Fibroblast of peridontal ligament (primary cell): ENCODE measurements around the gene PPAT.

Experiments used
- DNase-seq: peaks from one replicate; pipeline ENCODE4 v3.0.0-alpha.2; 2010; ENCODE audit errors: extremely low read depth

PPAT gene

GRCh38 chr4:56434599-56435139, 746 bp downstream of the PPAT start:
- peak; percentile 32 for DNase-seq

GRCh38 chr4:56433280-56433679, 2.1 kb downstream of the PPAT start:
- no peak for DNase-seq

- no peak for DNase-seq
Measured at GRCh38 chr4:56430203-56430602, 5.2 kb downstream of the PPAT start.

- no peak for DNase-seq
Measured at GRCh38 chr4:56427179-56427578, 8.2 kb downstream of the PPAT start.

- no peak for DNase-seq
Measured at GRCh38 chr4:56426273-56426672, 9.1 kb downstream of the PPAT start.

- no peak for DNase-seq
Measured at GRCh38 chr4:56425518-56425917, 9.9 kb downstream of the PPAT start.

- DNase-seq, result peak; percentile 71
Measured at GRCh38 chr4:56424697-56425514, 10.5 kb downstream of the PPAT start.

- no peak for DNase-seq
Measured at GRCh38 chr4:56424176-56424575, 11.2 kb downstream of the PPAT start.

- DNase-seq, result no peak
Measured at GRCh38 chr4:56417396-56417795, 18.0 kb downstream of the PPAT start.

- DNase-seq, result no peak
Measured at GRCh38 chr4:56416349-56416748, 19.1 kb downstream of the PPAT start.

- DNase-seq, result peak; percentile 85
Measured at GRCh38 chr4:56414135-56414670, 21.2 kb downstream of the PPAT start.

GRCh38 chr4:56410247-56411062, 25.0 kb downstream of the PPAT start:
- DNase-seq, result peak; percentile 100

GRCh38 chr4:56409511-56410090, 25.8 kb downstream of the PPAT start:
- DNase-seq, result peak; percentile 10

- no peak for DNase-seq
Measured at GRCh38 chr4:56408978-56409377, 26.4 kb downstream of the PPAT start.

GRCh38 chr4:56406151-56406550, 29.3 kb downstream of the PPAT start:
- no peak for DNase-seq

GRCh38 chr4:56405016-56405415, 30.4 kb downstream of the PPAT start:
- no peak for DNase-seq

GRCh38 chr4:56400560-56400959, 34.9 kb downstream of the PPAT start:
- DNase-seq, result no peak

- DNase-seq, result no peak
Measured at GRCh38 chr4:56391270-56391669, 44.1 kb downstream of the PPAT start.

- DNase-seq, result no peak
Measured at GRCh38 chr4:56389558-56389957, 45.9 kb downstream of the PPAT start.

GRCh38 chr4:56388306-56388705, 47.1 kb downstream of the PPAT start:
- peak; percentile 13 for DNase-seq

GRCh38 chr4:56387023-56388001, 48.1 kb downstream of the PPAT start, which contains the start of gene AASDH:
TSS of gene AASDH (minus strand) at chr4:56387491. CDS start at chr4:56384299, 3,192 bp downstream.
- DNase-seq, result peak; percentile 95
